Large intestine (tissue), 3 donors: Measurements from ENCODE around the gene CATSPERZ. TPM values are rescaled to one million over a fixed set of nuclear protein-coding genes. Genes with fewer than 3 reads are reported as not detected.
"Not testable (repeated sequence)": the region's sequence is repeated elsewhere in the genome, so short reads cannot be mapped to it uniquely, and the experiment has no call there.

Experiments
- DNase-seq, 2 donors: peaks; one replicate each; pipeline versions ENCODE4 v3.0.0 to v3.0.0-alpha.2; 2013
- H3K27ac ChIP-seq: one replicate; pipeline ENCODE4 v1.5.1; 2013; ENCODE audit warnings: low read length
- H3K27me3 ChIP-seq: 2 replicates; pipeline ENCODE4 v1.6.1; 2013; ENCODE audit warnings: low read length; ENCODE audit not compliant: control insufficient read depth, insufficient read depth
- H3K36me3 ChIP-seq: 2 replicates; pipeline ENCODE4 v1.6.1; 2013; ENCODE audit warnings: low read length; ENCODE audit not compliant: control insufficient read depth, insufficient read depth
- H3K4me1 ChIP-seq: one replicate; pipeline ENCODE4 v1.6.1; 2013; ENCODE audit warnings: low read length; ENCODE audit not compliant: control insufficient read depth, insufficient read depth
- H3K4me3 ChIP-seq: one replicate; pipeline ENCODE4 v1.5.1; 2013; ENCODE audit warnings: low read length
- H3K9me3 ChIP-seq: one replicate; pipeline ENCODE4 v1.6.1; 2013; ENCODE audit warnings: mild to moderate bottlenecking, low read depth, low read length, moderate library complexity; ENCODE audit not compliant: control insufficient read depth
- WGBS: methylation state at CpG from one replicate; pipeline ENCODE4 v1.1.5; 2013; ENCODE audit warnings: low lambda C conversion rate; ENCODE audit not compliant: insufficient coverage; 5-methylcytosine and 5-hydroxymethylcytosine counted together
- polyA plus RNA-seq: library from polyadenylated mRNA; unstranded; fragments of 120-200 nt; gene quantifications from one replicate; pipeline ENCODE4 v1.2.1, GENCODE V29; 2013

CATSPERZ gene
- polyA plus RNA-seq, 1 donor: 0.15 TPM

- Histone ChIP-seq H3K4me3 (peak within 1 kb of the TSS; percentile 70), H3K27ac (peak within 1 kb of the TSS; percentile 99), H3K9me3 (no peaks in the 10 kb centered on the region), H3K36me3 (peaks cover 4% of the 10 kb centered on the region), H3K27me3 (peaks cover 18% of the 10 kb centered on the region), H3K4me1 (peaks cover 28% of the 10 kb centered on the region)
- WGBS: no CpG with 5 or more reads among the region's 81 CpGs
- DNase-seq: peak; percentile 99
Observed at GRCh38 chr11:64305075-64305690, 5.0 kb downstream of the CATSPERZ start, which contains the start of gene ESRRA. Gene ESRRA (plus strand): TSS chr11:64305524. CDS start chr11:64307180, 1,656 bp downstream.

GRCh38 chr11:64305691-64306562 lies 5.8 kb downstream of the CATSPERZ start:
- Histone ChIP-seq H3K36me3 (peaks cover 5% of the 10 kb centered on the region), H3K9me3 (no peaks in the 10 kb centered on the region), H3K27me3 (peaks cover 10% of the 10 kb centered on the region), H3K4me3 (peak overlapping the region; percentile 68), H3K4me1 (peaks cover 20% of the 10 kb centered on the region), H3K27ac (peak overlapping the region; percentile 79)
- peak; percentile 69 to 90 for DNase-seq
- 0% methylated on average over 1 of the region's 71 CpGs for WGBS

GRCh38 chr11:64306563-64306875 lies 6.4 kb downstream of the CATSPERZ start:
- DNase-seq: no peak
- Histone ChIP-seq H3K27me3 (peaks cover 5% of the 10 kb centered on the region), H3K4me3 (peak overlapping the region; percentile 68)

GRCh38 chr11:64306876-64307622 lies 6.9 kb downstream of the CATSPERZ start:
- H3K27ac ChIP-seq: peak overlapping the region; percentile 79
- H3K4me1 ChIP-seq: peaks cover 20% of the 10 kb centered on the region
- no CpG with 5 or more reads among the region's 15 CpGs for WGBS
- no peaks in the 10 kb centered on the region for H3K9me3 ChIP-seq
- peaks cover 7% of the 10 kb centered on the region for H3K36me3 ChIP-seq
- peak; percentile 84 to 90 for DNase-seq
- H3K27me3 ChIP-seq: no peaks in the 10 kb centered on the region
- H3K4me3 ChIP-seq: peak overlapping the region; percentile 68

More at GRCh38 chr11:64306563-64306875, 6.4 kb downstream of the CATSPERZ start:
- H3K27ac ChIP-seq: peak overlapping the region; percentile 79
- H3K4me1 ChIP-seq: peaks cover 20% of the 10 kb centered on the region
- no CpG with 5 or more reads among the region's 9 CpGs for WGBS
- no peaks in the 10 kb centered on the region for H3K9me3 ChIP-seq
- peaks cover 7% of the 10 kb centered on the region for H3K36me3 ChIP-seq

- WGBS: no CpG with 5 or more reads among the region's 5 CpGs
- Histone ChIP-seq H3K36me3 (peaks cover 13% of the 10 kb centered on the region), H3K4me3 (peak overlapping the region; percentile 68), H3K27ac (peak overlapping the region; percentile 79), H3K4me1 (peaks cover 20% of the 10 kb centered on the region)
- not testable (repeated sequence) for DNase-seq, H3K27me3 ChIP-seq, H3K9me3 ChIP-seq
Observed at GRCh38 chr11:64307795-64308194, 7.6 kb downstream of the CATSPERZ start.

- Histone ChIP-seq H3K9me3 (no peaks in the 10 kb centered on the region), H3K27ac (no peak overlapping the region), H3K4me1 (peaks cover 9% of the 10 kb centered on the region), H3K36me3 (peaks cover 41% of the 10 kb centered on the region), H3K4me3 (no peak overlapping the region), H3K27me3 (no peaks in the 10 kb centered on the region)
- WGBS: no CpG with 5 or more reads among the region's 10 CpGs
- DNase-seq: no peak
Observed at GRCh38 chr11:64312947-64313346, 12.8 kb downstream of the CATSPERZ start.

GRCh38 chr11:64313491-64314145 lies 13.5 kb downstream of the CATSPERZ start:
- Histone ChIP-seq H3K27ac (no peak overlapping the region), H3K9me3 (no peaks in the 10 kb centered on the region), H3K36me3 (peaks cover 41% of the 10 kb centered on the region), H3K27me3 (no peaks in the 10 kb centered on the region), H3K4me1 (peaks cover 9% of the 10 kb centered on the region), H3K4me3 (no peak overlapping the region)
- 83% methylated on average over 1 of the region's 18 CpGs for WGBS
- DNase-seq: no peak

- Histone ChIP-seq H3K9me3 (no peaks in the 10 kb centered on the region), H3K27ac (no peak overlapping the region), H3K36me3 (peaks cover 41% of the 10 kb centered on the region), H3K4me3 (no peak overlapping the region), H3K27me3 (no peaks in the 10 kb centered on the region), H3K4me1 (peaks cover 15% of the 10 kb centered on the region)
- no CpG with 5 or more reads among the region's 19 CpGs for WGBS
- no peak for DNase-seq
Observed at GRCh38 chr11:64314146-64314804, 14.1 kb downstream of the CATSPERZ start.

- no peak for DNase-seq
- peaks cover 19% of the 10 kb centered on the region for H3K4me1 ChIP-seq
- H3K4me3 ChIP-seq: no peak overlapping the region
- H3K27me3 ChIP-seq: no peaks in the 10 kb centered on the region
- peaks cover 41% of the 10 kb centered on the region for H3K36me3 ChIP-seq
- H3K27ac ChIP-seq: no peak overlapping the region
- no peaks in the 10 kb centered on the region for H3K9me3 ChIP-seq
- WGBS: no CpG with 5 or more reads among the region's 24 CpGs
Observed at GRCh38 chr11:64314805-64315561, 14.8 kb downstream of the CATSPERZ start.
